Measurements from ENCODE around the gene HECW1.

The HECW1 gene

GRCh38 chr7:43560742-43561330 is 448.4 kb downstream of the HECW1 start:
- TF ChIP-seq ZFP30 (CRISPR knock-in tag; IDR thresholded peaks at IDR 0.05) (no peak), CSDC2 (CRISPR knock-in tag; IDR thresholded peaks at IDR 0.05) (no peak), ESRRG (CRISPR knock-in tag; IDR thresholded peaks at IDR 0.05) (no peak), ZNF565 (CRISPR knock-in tag; conservative IDR thresholded peaks at IDR 0.05; ENCODE audit: low read depth) (no peak), GLIS3 (CRISPR knock-in tag; IDR thresholded peaks at IDR 0.05) (no peak), ZNF8 (CRISPR knock-in tag; IDR thresholded peaks at IDR 0.05) (no peak)
- TF ChIP-seq, protein P1, sequence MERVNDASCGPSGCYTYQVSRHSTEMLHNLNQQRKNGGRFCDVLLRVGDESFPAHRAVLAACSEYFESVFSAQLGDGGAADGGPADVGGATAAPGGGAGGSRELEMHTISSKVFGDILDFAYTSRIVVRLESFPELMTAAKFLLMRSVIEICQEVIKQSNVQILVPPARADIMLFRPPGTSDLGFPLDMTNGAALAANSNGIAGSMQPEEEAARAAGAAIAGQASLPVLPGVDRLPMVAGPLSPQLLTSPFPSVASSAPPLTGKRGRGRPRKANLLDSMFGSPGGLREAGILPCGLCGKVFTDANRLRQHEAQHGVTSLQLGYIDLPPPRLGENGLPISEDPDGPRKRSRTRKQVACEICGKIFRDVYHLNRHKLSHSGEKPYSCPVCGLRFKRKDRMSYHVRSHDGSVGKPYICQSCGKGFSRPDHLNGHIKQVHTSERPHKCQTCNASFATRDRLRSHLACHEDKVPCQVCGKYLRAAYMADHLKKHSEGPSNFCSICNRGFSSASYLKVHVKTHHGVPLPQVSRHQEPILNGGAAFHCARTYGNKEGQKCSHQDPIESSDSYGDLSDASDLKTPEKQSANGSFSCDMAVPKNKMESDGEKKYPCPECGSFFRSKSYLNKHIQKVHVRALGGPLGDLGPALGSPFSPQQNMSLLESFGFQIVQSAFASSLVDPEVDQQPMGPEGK (CRISPR knock-in tag; IDR thresholded peaks at IDR 0.05; ENCODE audit: borderline replicate concordance): no peak
- TF ChIP-seq, protein P2, sequence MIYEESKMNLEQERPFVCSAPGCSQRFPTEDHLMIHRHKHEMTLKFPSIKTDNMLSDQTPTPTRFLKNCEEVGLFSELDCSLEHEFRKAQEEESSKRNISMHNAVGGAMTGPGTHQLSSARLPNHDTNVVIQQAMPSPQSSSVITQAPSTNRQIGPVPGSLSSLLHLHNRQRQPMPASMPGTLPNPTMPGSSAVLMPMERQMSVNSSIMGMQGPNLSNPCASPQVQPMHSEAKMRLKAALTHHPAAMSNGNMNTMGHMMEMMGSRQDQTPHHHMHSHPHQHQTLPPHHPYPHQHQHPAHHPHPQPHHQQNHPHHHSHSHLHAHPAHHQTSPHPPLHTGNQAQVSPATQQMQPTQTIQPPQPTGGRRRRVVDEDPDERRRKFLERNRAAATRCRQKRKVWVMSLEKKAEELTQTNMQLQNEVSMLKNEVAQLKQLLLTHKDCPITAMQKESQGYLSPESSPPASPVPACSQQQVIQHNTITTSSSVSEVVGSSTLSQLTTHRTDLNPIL (CRISPR knock-in tag; IDR thresholded peaks at IDR 0.05; ENCODE audit: low read depth): no peak
- no peak for ATAC-seq

DNA sequence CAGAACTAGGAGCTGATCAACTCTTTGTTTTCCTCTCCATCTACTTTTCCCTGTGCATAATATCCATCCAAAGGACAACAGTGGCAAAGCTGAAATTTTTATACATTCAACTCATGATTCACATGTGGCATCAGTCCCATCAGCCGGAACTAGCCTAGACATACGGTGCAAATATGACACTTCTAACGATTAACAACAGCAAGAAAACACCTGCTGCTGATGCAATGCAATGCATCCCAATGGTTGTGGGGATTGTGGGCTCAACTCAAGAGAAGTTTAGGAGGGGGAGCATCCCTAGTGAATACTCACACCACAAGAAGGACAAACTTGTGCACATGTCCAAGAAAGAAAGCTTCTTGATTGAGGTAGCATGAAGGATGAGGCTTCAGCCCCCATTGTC is 449.9 kb downstream of the HECW1 start:
- TF ChIP-seq ZC3H10 (CRISPR knock-in tag; IDR thresholded peaks at IDR 0.05) (no peak), BACH2 (CRISPR knock-in tag; IDR thresholded peaks at IDR 0.05; ENCODE audit: borderline replicate concordance) (no peak), ZNF70 (CRISPR knock-in tag; IDR thresholded peaks at IDR 0.05) (no peak), ZNF8 (CRISPR knock-in tag; IDR thresholded peaks at IDR 0.05) (no peak), CSDC2 (CRISPR knock-in tag; IDR thresholded peaks at IDR 0.05) (no peak), ZNF565 (CRISPR knock-in tag; conservative IDR thresholded peaks at IDR 0.05; ENCODE audit: low read depth) (no peak), GLIS3 (CRISPR knock-in tag; IDR thresholded peaks at IDR 0.05) (no peak), ZFP3 (CRISPR knock-in tag; IDR thresholded peaks at IDR 0.05) (no peak)
- no peak for ATAC-seq

GRCh38 chr7:43565786-43566185 is 453.3 kb downstream of the HECW1 start:
- no peak for ATAC-seq
- TF ChIP-seq, protein P1 (CRISPR knock-in tag; IDR thresholded peaks at IDR 0.05; ENCODE audit: borderline replicate concordance): no peak
- TF ChIP-seq CSRNP3 (CRISPR knock-in tag; IDR thresholded peaks at IDR 0.05) (no peak), PPARA (CRISPR knock-in tag; IDR thresholded peaks at IDR 0.05; ENCODE audit: borderline replicate concordance) (no peak), ZFP30 (CRISPR knock-in tag; IDR thresholded peaks at IDR 0.05) (no peak), POU6F1 (CRISPR knock-in tag; IDR thresholded peaks at IDR 0.05; ENCODE audit: borderline replicate concordance, low read depth) (no peak), ZFP3 (CRISPR knock-in tag; IDR thresholded peaks at IDR 0.05) (no peak), BACH2 (CRISPR knock-in tag; IDR thresholded peaks at IDR 0.05; ENCODE audit: borderline replicate concordance) (no peak), OSR1 (CRISPR knock-in tag; IDR thresholded peaks at IDR 0.05) (no peak), ZNF8 (CRISPR knock-in tag; IDR thresholded peaks at IDR 0.05) (no peak)
- TF ChIP-seq, protein P3, sequence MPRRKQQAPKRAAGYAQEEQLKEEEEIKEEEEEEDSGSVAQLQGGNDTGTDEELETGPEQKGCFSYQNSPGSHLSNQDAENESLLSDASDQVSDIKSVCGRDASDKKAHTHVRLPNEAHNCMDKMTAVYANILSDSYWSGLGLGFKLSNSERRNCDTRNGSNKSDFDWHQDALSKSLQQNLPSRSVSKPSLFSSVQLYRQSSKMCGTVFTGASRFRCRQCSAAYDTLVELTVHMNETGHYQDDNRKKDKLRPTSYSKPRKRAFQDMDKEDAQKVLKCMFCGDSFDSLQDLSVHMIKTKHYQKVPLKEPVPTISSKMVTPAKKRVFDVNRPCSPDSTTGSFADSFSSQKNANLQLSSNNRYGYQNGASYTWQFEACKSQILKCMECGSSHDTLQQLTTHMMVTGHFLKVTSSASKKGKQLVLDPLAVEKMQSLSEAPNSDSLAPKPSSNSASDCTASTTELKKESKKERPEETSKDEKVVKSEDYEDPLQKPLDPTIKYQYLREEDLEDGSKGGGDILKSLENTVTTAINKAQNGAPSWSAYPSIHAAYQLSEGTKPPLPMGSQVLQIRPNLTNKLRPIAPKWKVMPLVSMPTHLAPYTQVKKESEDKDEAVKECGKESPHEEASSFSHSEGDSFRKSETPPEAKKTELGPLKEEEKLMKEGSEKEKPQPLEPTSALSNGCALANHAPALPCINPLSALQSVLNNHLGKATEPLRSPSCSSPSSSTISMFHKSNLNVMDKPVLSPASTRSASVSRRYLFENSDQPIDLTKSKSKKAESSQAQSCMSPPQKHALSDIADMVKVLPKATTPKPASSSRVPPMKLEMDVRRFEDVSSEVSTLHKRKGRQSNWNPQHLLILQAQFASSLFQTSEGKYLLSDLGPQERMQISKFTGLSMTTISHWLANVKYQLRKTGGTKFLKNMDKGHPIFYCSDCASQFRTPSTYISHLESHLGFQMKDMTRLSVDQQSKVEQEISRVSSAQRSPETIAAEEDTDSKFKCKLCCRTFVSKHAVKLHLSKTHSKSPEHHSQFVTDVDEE (CRISPR knock-in tag; IDR thresholded peaks at IDR 0.05): no peak

All from SK-N-SH treated with all-trans-retinoic acid at 6 μM for 48 hours (cell line).